A673 (cell line): ENCODE results near the gene CAVIN1. TPM values are rescaled to one million over a fixed set of nuclear protein-coding genes. Genes with fewer than 3 reads are reported as not detected.
"Not testable (repeated sequence)": the region's sequence is repeated elsewhere in the genome, so short reads cannot be mapped to it uniquely, and the experiment has no call there.

ENCODE experiments used
- BruUV-seq: library from RNA; stranded (reverse); fragments of 400-500 nt; replicated peaks from 2 replicates; lab custom pipeline; 2021; lab: Mats Ljungman, UMichigan
- CTCF ChIA-PET: fragments of 300-600 bp; sonication (Branson Sonifier 250); formaldehyde crosslinking; loops from one replicate; lab custom pipeline; 2022; ENCODE audit warnings: antibody characterized with exemption; lab: Charles Lee
- POLR2A ChIA-PET: fragments of 300-600 bp; sonication (Branson Sonifier 250); formaldehyde crosslinking; loops from one replicate; lab custom pipeline; 2022; ENCODE audit warnings: antibody characterized with exemption; ENCODE audit not compliant: low non-redundant PET; lab: Charles Lee
- DNase-seq: peaks from one replicate; pipeline ENCODE4 v3.0.0-alpha.2; 2015; ENCODE audit warnings: low spot score
- H3K27ac ChIP-seq: fragments of 200-600 bp; sonication (generic); 2 replicates; pipeline ENCODE4 v1.5.1; 2016; ENCODE audit warnings: mixed run types, low read depth, mild to moderate bottlenecking, mixed read lengths, antibody characterized with exemption, low read length; ENCODE audit not compliant: poor library complexity, severe bottlenecking
- H3K27me3 ChIP-seq: fragments of 200-600 bp; sonication (generic); replicated peaks from 2 replicates; pipeline ENCODE4 v1.6.1; 2017; ENCODE audit warnings: mixed run types, low read depth, mild to moderate bottlenecking, mixed read lengths, antibody characterized with exemption, low read length; ENCODE audit not compliant: insufficient read depth, poor library complexity
- H3K36me3 ChIP-seq: fragments of 200-600 bp; sonication (generic); 2 replicates; pipeline ENCODE4 v1.6.1; 2016; ENCODE audit warnings: mixed run types, mild to moderate bottlenecking, mixed read lengths, antibody characterized with exemption, low read length; ENCODE audit not compliant: insufficient read depth, poor library complexity, severe bottlenecking
- H3K4me1 ChIP-seq: fragments of 200-600 bp; sonication (generic); 2 replicates; pipeline ENCODE4 v1.6.1; 2017; ENCODE audit warnings: mixed run types, mild to moderate bottlenecking, mixed read lengths, antibody characterized with exemption, low read length; ENCODE audit not compliant: insufficient read depth, poor library complexity, severe bottlenecking
- H3K4me3 ChIP-seq: fragments of 200-600 bp; sonication (generic); 2 replicates; pipeline ENCODE4 v1.5.1; 2016; ENCODE audit warnings: low read depth, mixed run types, mild to moderate bottlenecking, mixed read lengths, low read length; ENCODE audit not compliant: poor library complexity, severe bottlenecking
- H3K9me3 ChIP-seq: fragments of 200-600 bp; sonication (generic); 2 replicates; pipeline ENCODE4 v1.6.1; 2016; ENCODE audit warnings: mixed run types, low read depth, mild to moderate bottlenecking, mixed read lengths, antibody characterized with exemption, low read length; ENCODE audit not compliant: poor library complexity, severe bottlenecking
- CTCF ChIP-seq: fragments of 300-800, 200-600 bp; sonication (generic); conservative IDR thresholded peaks from 2 replicates; pipeline ENCODE4 v1.5.1; 2017; ENCODE audit warnings: low read depth, mild to moderate bottlenecking, antibody characterized with exemption, low read length, moderate library complexity, mixed read lengths
- EZH2 ChIP-seq: fragments of 200-600 bp; sonication (generic); IDR thresholded peaks from 2 replicates; pipeline ENCODE4 v1.6.1; 2017; ENCODE audit warnings: borderline replicate concordance, low read depth, mild to moderate bottlenecking, mixed read lengths, antibody characterized with exemption, low read length; ENCODE audit not compliant: poor library complexity, severe bottlenecking
- intact Hi-C: fragments of 100-400 bp; cut with micrococcal nuclease; formaldehyde crosslinking; loops from one replicate; pipeline ENCODE4 v1.10.0; 2022; ENCODE audit not compliant: unreplicated experiment
- total RNA-seq: library from RNA; stranded (reverse); gene quantifications from 2 replicates; pipeline ENCODE4 v1.2.3, GENCODE V29; 2021

The CAVIN1 gene
- total RNA-seq, 1 experiment from 2014 or later, result 19.9 TPM

- H3K4me3 ChIP-seq, result no peak overlapping the region
- no TSS peak for BruUV-seq
- TF ChIP-seq EZH2 (no peak), CTCF (no peak)
- H3K36me3 ChIP-seq, result no peaks in the 10 kb centered on the region
- ChIA-PET POLR2A (no interaction called here), CTCF (interaction anchor here (0.7 kb wide), 1 partner anchor 32 kb away, joined by 3 read pairs; no protein-coding TSS in a partner anchor)
- DNase-seq, result no peak
- no peaks in the 10 kb centered on the region for H3K27me3 ChIP-seq
- H3K27ac ChIP-seq, result no peak overlapping the region
- peaks cover 4% of the 10 kb centered on the region for H3K4me1 ChIP-seq
- H3K9me3 ChIP-seq, result no peaks in the 10 kb centered on the region
- intact Hi-C loops, result no loop called here
These were observed 49.2 kb downstream of the CAVIN1 start for GRCh38 chr17:42373896-42374295.

- ChIA-PET POLR2A (no interaction called here), CTCF (no interaction called here)
- Histone ChIP-seq H3K9me3 (no peaks in the 10 kb centered on the region), H3K27ac (no peak overlapping the region), H3K4me3 (no peak overlapping the region), H3K27me3 (no peaks in the 10 kb centered on the region), H3K36me3 (no peaks in the 10 kb centered on the region), H3K4me1 (peaks cover 6% of the 10 kb centered on the region)
- no peak for DNase-seq
- BruUV-seq, result no TSS peak
- intact Hi-C loops, result no loop called here
- TF ChIP-seq EZH2, result no peak
These were observed 50.9 kb downstream of the CAVIN1 start for GRCh38 chr17:42372142-42372541.

- DNase-seq, H3K27me3 ChIP-seq, H3K4me3 ChIP-seq, BruUV-seq, intact Hi-C loops, H3K27ac ChIP-seq, H3K4me1 ChIP-seq, H3K36me3 ChIP-seq, CTCF ChIA-PET, POLR2A ChIA-PET, H3K9me3 ChIP-seq: not testable (repeated sequence)
These were observed 54.1 kb downstream of the CAVIN1 start for GRCh38 chr17:42368797-42369561.

- H3K9me3 ChIP-seq, H3K27me3 ChIP-seq, H3K4me1 ChIP-seq, POLR2A ChIA-PET, BruUV-seq, DNase-seq, H3K27ac ChIP-seq, H3K4me3 ChIP-seq, H3K36me3 ChIP-seq, CTCF ChIA-PET, intact Hi-C loops: not testable (repeated sequence)
These were observed 54.7 kb downstream of the CAVIN1 start for GRCh38 chr17:42368310-42368709.

GRCh38 chr17:42366176-42367023 is 56.7 kb downstream of the CAVIN1 start:
- H3K4me3 ChIP-seq, DNase-seq, H3K4me1 ChIP-seq, BruUV-seq, H3K9me3 ChIP-seq, H3K27me3 ChIP-seq, intact Hi-C loops, H3K27ac ChIP-seq, CTCF ChIA-PET, H3K36me3 ChIP-seq: not testable (repeated sequence)
- POLR2A ChIA-PET, result interaction anchor here (0.7 kb wide), 1 partner anchor 19 kb away, joined by 7 read pairs; no protein-coding TSS in a partner anchor
